ENCODE results near the gene HMGXB3.

- TF ChIP-seq CTCF (IDR thresholded peaks at IDR 0.05; ENCODE audit: low read length) (no peak), EZH2 (optimal IDR thresholded peaks at IDR 0.05; ENCODE audit: low read depth, low read length) (no peak)
Measured at GRCh38 chr5:150052956-150053712, 52.6 kb downstream of the HMGXB3 start.

All from MM.1S (cell line).